CD14-positive monocyte (primary cell): ENCODE measurements around the gene MIEF1. TPM values are rescaled to one million over a fixed set of nuclear protein-coding genes. Genes with fewer than 3 reads are reported as not detected.

Source experiments
- DNase-seq, 3 donors: peaks; one replicate each; pipeline ENCODE4 v3.0.0-alpha.2; 2011 to 2022
- H2AFZ ChIP-seq: 2 replicates; pipeline ENCODE4 v1.6.0; 2012; ENCODE audit warnings: mild to moderate bottlenecking, low read depth, low read length, inconsistent platforms; ENCODE audit not compliant: insufficient read depth, poor library complexity, severe bottlenecking
- H3K27ac ChIP-seq, 2 donors: 1 replicate in 1 of 2; 2 replicates in 1 of 2; pipeline ENCODE4 v1.5.1; 2012 to 2013; ENCODE audit warnings: low read length in 2 of 2, control low read depth in 1 of 2, inconsistent platforms in 1 of 2, low read depth in 1 of 2, mild to moderate bottlenecking in 1 of 2
- H3K27me3 ChIP-seq, 2 donors: one replicate each; pipeline versions ENCODE4 v1.6.0 to v1.6.1; 2011 to 2013; ENCODE audit warnings: low read length in 2 of 2; ENCODE audit not compliant: control insufficient read depth in 2 of 2, insufficient read depth in 2 of 2
- H3K36me3 ChIP-seq, 2 donors: replicated peaks in 1 of 2; 1 replicate in 1 of 2; 2 replicates in 1 of 2; pipeline versions ENCODE4 v1.5.1 to v1.6.1; 2012 to 2013; ENCODE audit warnings: low read length in 2 of 2, control low read depth in 1 of 2, inconsistent platforms in 1 of 2, mild to moderate bottlenecking in 1 of 2; ENCODE audit not compliant: insufficient read depth in 2 of 2, control insufficient read depth in 1 of 2
- H3K4me1 ChIP-seq, 2 donors: 1 replicate in 1 of 2; 2 replicates in 1 of 2; pipeline versions ENCODE4 v1.5.1 to v1.6.1; 2012 to 2013; ENCODE audit warnings: low read length in 2 of 2, control low read depth in 1 of 2, inconsistent platforms in 1 of 2, mild to moderate bottlenecking in 1 of 2, moderate library complexity in 1 of 2; ENCODE audit not compliant: insufficient read depth in 2 of 2, control insufficient read depth in 1 of 2
- H3K4me2 ChIP-seq: replicated peaks from 2 replicates; pipeline ENCODE3; 2012; ENCODE audit warnings: low read length, moderate library complexity, mild to moderate bottlenecking; ENCODE audit not compliant: poor library complexity, severe bottlenecking; ENCODE audit errors: extremely low read depth
- H3K4me3 ChIP-seq, 3 experiments: fragments of 200-600 bp in 1 of 3; sonication (generic) in 1 of 3; replicated peaks in 1 of 3; 1 replicate in 2 of 3; 2 replicates in 1 of 3; pipeline ENCODE4 v1.5.1; 2011 to 2013; ENCODE audit warnings: low read length in 3 of 3, mild to moderate bottlenecking in 3 of 3, control low read depth in 2 of 3, low read depth in 2 of 3, inconsistent platforms in 1 of 3, moderate library complexity in 1 of 3
- H3K79me2 ChIP-seq: 2 replicates; pipeline ENCODE4 v1.6.0; 2012; ENCODE audit warnings: mild to moderate bottlenecking, control low read depth, inconsistent platforms, low read length, moderate library complexity; ENCODE audit not compliant: insufficient read depth
- H3K9ac ChIP-seq: 2 replicates; pipeline ENCODE4 v1.6.0; 2017; ENCODE audit warnings: low read length, mild to moderate bottlenecking; ENCODE audit not compliant: insufficient read depth, poor library complexity, severe bottlenecking
- H3K9me3 ChIP-seq, 2 donors: replicated peaks in 1 of 2; 1 replicate in 1 of 2; 2 replicates in 1 of 2; pipeline versions ENCODE4 v1.5.1 to v1.6.1; 2012 to 2013; ENCODE audit warnings: low read length in 2 of 2, control low read depth in 1 of 2; ENCODE audit not compliant: control insufficient read depth in 1 of 2, insufficient read depth in 1 of 2
- H4K20me1 ChIP-seq: 2 replicates; pipeline ENCODE4 v1.6.0; 2012; ENCODE audit warnings: mild to moderate bottlenecking, low read length, control low read depth, moderate library complexity; ENCODE audit not compliant: insufficient read depth
- H3K27ac Mint-ChIP-seq, 7 donors: one replicate each; pipeline ENCODE4 v1.8.0; 2020; ENCODE audit warnings: mild to moderate bottlenecking in 7 of 7, mixed read lengths in 7 of 7, moderate library complexity in 6 of 7, inconsistent platforms in 2 of 7
- H3K27me3 Mint-ChIP-seq, 3 donors: one replicate each; pipeline ENCODE4 v1.8.0; 2021 to 2022; ENCODE audit warnings: low read depth in 3 of 3, mild to moderate bottlenecking in 3 of 3, mixed read lengths in 3 of 3, moderate library complexity in 3 of 3, inconsistent platforms in 1 of 3
- H3K36me3 Mint-ChIP-seq, 2 donors: one replicate each; pipeline ENCODE4 v1.8.0; 2020; ENCODE audit warnings: mixed read lengths in 2 of 2, inconsistent platforms in 1 of 2, mild to moderate bottlenecking in 1 of 2
- H3K4me1 Mint-ChIP-seq: one replicate; pipeline ENCODE4 v1.8.0; 2020; ENCODE audit warnings: mild to moderate bottlenecking, mixed read lengths
- H3K4me3 Mint-ChIP-seq, 2 donors: one replicate each; pipeline ENCODE4 v1.8.0; 2020; ENCODE audit warnings: mild to moderate bottlenecking in 2 of 2, mixed read lengths in 2 of 2, moderate library complexity in 1 of 2
- H3K9me3 Mint-ChIP-seq, 7 donors: one replicate each; pipeline ENCODE4 v1.8.0; 2020 to 2022; ENCODE audit warnings: mixed read lengths in 7 of 7, mild to moderate bottlenecking in 6 of 7, moderate library complexity in 6 of 7, inconsistent platforms in 2 of 7
- CTCF ChIP-seq: fragments of 200-600 bp; IDR thresholded peaks from one replicate; pipeline ENCODE4 v1.8.0; 2022; ENCODE audit warnings: antibody characterized with exemption, mild to moderate bottlenecking
- WGBS: methylation state at CpG from one replicate; pipeline ENCODE4 v1.1.5; 2013; ENCODE audit warnings: missing lambda C conversion rate; ENCODE audit not compliant: insufficient coverage; 5-methylcytosine and 5-hydroxymethylcytosine counted together
- intact Hi-C, 2 donors: fragments of 100-400 bp; cut with micrococcal nuclease; formaldehyde crosslinking; loops; one replicate each; pipeline versions ENCODE4 v1.15.0 to v1.15.1; 2023
- polyA plus RNA-seq, 3 donors: library from polyadenylated mRNA; depleted of rRNA in 1 of 3; unstranded in 2 of 3; stranded (reverse) in 1 of 3; fragments of 300-500 nt in 2 of 3; fragments of >200 nt in 1 of 3; fragmentation: Illumina TruSeq in 2 of 3; gene quantifications; 1 replicate in 2 of 3; 2 replicates in 1 of 3; pipeline ENCODE4 v1.2.3, GENCODE V29; 2012 to 2021

Gene MIEF1
- polyA plus RNA-seq, 3 donors, result 9.4 to 14.0 (median 13.3) TPM

GRCh38 chr22:39476664-39477063 is 25.4 kb upstream of the MIEF1 start:
- Histone ChIP-seq H4K20me1 (no peaks in the 10 kb centered on the region), H3K4me2 (no peak overlapping the region), H3K4me3 (no peak overlapping the region), H2AFZ (no peak overlapping the region), H3K9ac (no peak overlapping the region), H3K4me1 (peaks cover 13 to 15% of the 10 kb centered on the region in 2 donors), H3K79me2 (no peaks in the 10 kb centered on the region), H3K36me3 (no peaks in the 10 kb centered on the region), H3K27me3 (no peaks in the 10 kb centered on the region), H3K9me3 (no peaks in the 10 kb centered on the region), H3K27ac (no peak overlapping the region)
- peaks cover 12% of the 10 kb centered on the region for H3K4me1 Mint-ChIP-seq
- intact Hi-C loops, result no loop called here
- DNase-seq, result no peak
- no peaks in the 10 kb centered on the region for H3K36me3 Mint-ChIP-seq
- H3K4me3 Mint-ChIP-seq, result no peak overlapping the region
- no peaks in the 10 kb centered on the region for H3K9me3 Mint-ChIP-seq
- H3K27ac Mint-ChIP-seq, result no peak overlapping the region
- peaks cover 0 to 2% (median 0%) of the 10 kb centered on the region in 3 donors for H3K27me3 Mint-ChIP-seq
- no peak for TF ChIP-seq CTCF
- WGBS, result 95% methylated on average over 13 of the region's 13 CpGs

- H3K36me3 Mint-ChIP-seq, result no peaks in the 10 kb centered on the region
- Histone ChIP-seq H3K4me3 (no peak overlapping the region), H3K4me2 (no peak overlapping the region), H3K9ac (no peak overlapping the region), H3K9me3 (no peaks in the 10 kb centered on the region), H2AFZ (no peak overlapping the region), H3K4me1 (peaks cover 4 to 6% of the 10 kb centered on the region in 2 donors), H3K27me3 (no peaks in the 10 kb centered on the region), H3K79me2 (no peaks in the 10 kb centered on the region), H4K20me1 (no peaks in the 10 kb centered on the region), H3K27ac (no peak overlapping the region), H3K36me3 (no peaks in the 10 kb centered on the region)
- intact Hi-C loops, result no loop called here
- no peak overlapping the region for H3K4me3 Mint-ChIP-seq
- peaks cover 0 to 2% (median 0%) of the 10 kb centered on the region in 3 donors for H3K27me3 Mint-ChIP-seq
- H3K9me3 Mint-ChIP-seq, result no peaks in the 10 kb centered on the region
- TF ChIP-seq CTCF, result no peak
- 93% methylated on average over 8 of the region's 9 CpGs for WGBS
- no peak overlapping the region for H3K27ac Mint-ChIP-seq
- no peak for DNase-seq
- H3K4me1 Mint-ChIP-seq, result peaks cover 4% of the 10 kb centered on the region
These were observed 24.5 kb upstream of the MIEF1 start for GRCh38 chr22:39477542-39477941.
